Neural cell (in vitro differentiated cells): ENCODE data around the gene BLNK. TPM values are rescaled to one million over a fixed set of nuclear protein-coding genes. Genes with fewer than 3 reads are reported as not detected.

ENCODE experiments used
- H2AFZ ChIP-seq: fragments of 200-600, 300-800 bp; sonication (generic), shearing (Covaris generic); 2 replicates; pipeline ENCODE4 v1.6.0; 2014; ENCODE audit warnings: low read depth, mild to moderate bottlenecking, antibody characterized with exemption, low read length, moderate library complexity
- H3F3A ChIP-seq: fragments of 200-600 bp; shearing (Covaris generic); 2 replicates; pipeline ENCODE4 v1.6.1; 2016; ENCODE audit warnings: mild to moderate bottlenecking, moderate library complexity, mixed read lengths, antibody characterized with exemption, low read length; ENCODE audit not compliant: insufficient read depth, poor library complexity, severe bottlenecking
- H3K27ac ChIP-seq: fragments of 200-600, 300-800 bp; sonication (generic), shearing (Covaris generic); 2 replicates; pipeline ENCODE4 v1.5.1; 2014; ENCODE audit warnings: mild to moderate bottlenecking, low read length, moderate library complexity
- H3K27me3 ChIP-seq: fragments of 300-800, 200-600 bp; sonication (generic), shearing (Covaris generic); 2 replicates; pipeline ENCODE4 v1.6.0; 2014; ENCODE audit warnings: mild to moderate bottlenecking, low read depth, low read length, moderate library complexity; ENCODE audit not compliant: insufficient read depth
- H3K36me3 ChIP-seq: fragments of 300-800, 200-600 bp; sonication (generic), shearing (Covaris generic); 2 replicates; pipeline ENCODE4 v1.5.1; 2014; ENCODE audit warnings: mild to moderate bottlenecking, antibody characterized with exemption, low read length, moderate library complexity; ENCODE audit not compliant: insufficient read depth
- H3K4me2 ChIP-seq: fragments of 300-800, 200-600 bp; sonication (generic), shearing (Covaris generic); 2 replicates; pipeline ENCODE4 v1.6.0; 2014; ENCODE audit warnings: mild to moderate bottlenecking, low read length
- H3K4me3 ChIP-seq: fragments of 300-800, 200-600 bp; sonication (generic), shearing (Covaris generic); 2 replicates; pipeline ENCODE4 v1.5.1; 2014; ENCODE audit warnings: mild to moderate bottlenecking, low read length, moderate library complexity
- H3K79me2 ChIP-seq: fragments of 200-600 bp; shearing (Covaris generic); replicated peaks from 2 replicates; pipeline ENCODE4 v1.6.0; 2014; ENCODE audit warnings: mild to moderate bottlenecking, low read length, moderate library complexity; ENCODE audit not compliant: insufficient read depth
- H3K9ac ChIP-seq: fragments of 300-800, 200-600 bp; sonication (generic), shearing (Covaris generic); 2 replicates; pipeline ENCODE4 v1.6.1; 2016; ENCODE audit warnings: mild to moderate bottlenecking, low read length, mixed read lengths
- H3K9me2 ChIP-seq: fragments of 200-600 bp; shearing (Covaris generic); 2 replicates; pipeline ENCODE4 v1.6.1; 2016; ENCODE audit warnings: mild to moderate bottlenecking, low read length, mixed read lengths; ENCODE audit not compliant: insufficient read depth
- H3K9me3 ChIP-seq: fragments of 200-600, 300-800 bp; sonication (generic), shearing (Covaris generic); 2 replicates; pipeline ENCODE4 v1.6.1; 2016; ENCODE audit warnings: mild to moderate bottlenecking, mixed run types, low read length, moderate library complexity, mixed read lengths
- H4K20me1 ChIP-seq: fragments of 200-600 bp; shearing (Covaris generic); 2 replicates; pipeline ENCODE4 v1.6.1; 2016; ENCODE audit warnings: mild to moderate bottlenecking, mixed run types; ENCODE audit not compliant: insufficient read depth
- EP300 ChIP-seq: fragments of 450-650 bp; conservative IDR thresholded peaks from 2 replicates; pipeline ENCODE4 v1.6.1; 2014; ENCODE audit warnings: antibody characterized with exemption, mild to moderate bottlenecking, moderate library complexity; ENCODE audit not compliant: poor library complexity, severe bottlenecking
- EZH2 ChIP-seq: fragments of 200-600, 300-800 bp; shearing (Covaris generic), sonication (generic); IDR thresholded peaks from 2 replicates; pipeline ENCODE4 v1.6.1; 2014; ENCODE audit warnings: antibody characterized with exemption, low read length, borderline replicate concordance, mild to moderate bottlenecking; ENCODE audit not compliant: insufficient read depth, poor library complexity, severe bottlenecking
- MXI1 ChIP-seq: fragments of 450-650 bp; conservative IDR thresholded peaks from 2 replicates; pipeline ENCODE4 v1.6.1; 2014; ENCODE audit warnings: antibody characterized with exemption, mild to moderate bottlenecking; ENCODE audit not compliant: poor library complexity, severe bottlenecking
- POLR2AphosphoS5 ChIP-seq: IDR thresholded peaks from 2 replicates; pipeline ENCODE4 v1.6.1; 2012
- RAD21 ChIP-seq: fragments of 450-650 bp; conservative IDR thresholded peaks from 2 replicates; pipeline ENCODE4 v1.6.1; 2014; ENCODE audit warnings: antibody characterized with exemption, mild to moderate bottlenecking, moderate library complexity
- SMC3 ChIP-seq: fragments of 450-650 bp; conservative IDR thresholded peaks from 2 replicates; pipeline ENCODE4 v1.6.1; 2014; ENCODE audit warnings: antibody characterized with exemption, mild to moderate bottlenecking, moderate library complexity; ENCODE audit not compliant: poor library complexity
- TAF1 ChIP-seq: IDR thresholded peaks from 2 replicates; pipeline ENCODE4 v1.6.1; 2012; ENCODE audit warnings: low read depth
- polyA plus RNA-seq: library from polyadenylated mRNA; depleted of rRNA; stranded (reverse); fragments of >200 nt; gene quantifications from 2 replicates; pipeline ENCODE4 v1.2.3, GENCODE V29; 2014
- TF ChIP-seq, protein P1 (sequence below): IDR thresholded peaks from 2 replicates; pipeline ENCODE4 v1.6.1; 2012; ENCODE audit warnings: borderline replicate concordance

BLNK gene
- polyA plus RNA-seq, 1 donor from 2014 or later: not detected

- no peak overlapping the region for H2AFZ ChIP-seq
- TF ChIP-seq TAF1 (no peak), EZH2 (no peak)
Measured at GRCh38 chr10:96228408-96228994, 42.9 kb downstream of the BLNK start.

GRCh38 chr10:96227206-96227605, 44.2 kb downstream of the BLNK start:
- H3F3A ChIP-seq: no peaks in the 10 kb centered on the region
- no peaks in the 10 kb centered on the region for H3K79me2 ChIP-seq
- TF ChIP-seq MXI1: no peak
- TF ChIP-seq, protein P1, sequence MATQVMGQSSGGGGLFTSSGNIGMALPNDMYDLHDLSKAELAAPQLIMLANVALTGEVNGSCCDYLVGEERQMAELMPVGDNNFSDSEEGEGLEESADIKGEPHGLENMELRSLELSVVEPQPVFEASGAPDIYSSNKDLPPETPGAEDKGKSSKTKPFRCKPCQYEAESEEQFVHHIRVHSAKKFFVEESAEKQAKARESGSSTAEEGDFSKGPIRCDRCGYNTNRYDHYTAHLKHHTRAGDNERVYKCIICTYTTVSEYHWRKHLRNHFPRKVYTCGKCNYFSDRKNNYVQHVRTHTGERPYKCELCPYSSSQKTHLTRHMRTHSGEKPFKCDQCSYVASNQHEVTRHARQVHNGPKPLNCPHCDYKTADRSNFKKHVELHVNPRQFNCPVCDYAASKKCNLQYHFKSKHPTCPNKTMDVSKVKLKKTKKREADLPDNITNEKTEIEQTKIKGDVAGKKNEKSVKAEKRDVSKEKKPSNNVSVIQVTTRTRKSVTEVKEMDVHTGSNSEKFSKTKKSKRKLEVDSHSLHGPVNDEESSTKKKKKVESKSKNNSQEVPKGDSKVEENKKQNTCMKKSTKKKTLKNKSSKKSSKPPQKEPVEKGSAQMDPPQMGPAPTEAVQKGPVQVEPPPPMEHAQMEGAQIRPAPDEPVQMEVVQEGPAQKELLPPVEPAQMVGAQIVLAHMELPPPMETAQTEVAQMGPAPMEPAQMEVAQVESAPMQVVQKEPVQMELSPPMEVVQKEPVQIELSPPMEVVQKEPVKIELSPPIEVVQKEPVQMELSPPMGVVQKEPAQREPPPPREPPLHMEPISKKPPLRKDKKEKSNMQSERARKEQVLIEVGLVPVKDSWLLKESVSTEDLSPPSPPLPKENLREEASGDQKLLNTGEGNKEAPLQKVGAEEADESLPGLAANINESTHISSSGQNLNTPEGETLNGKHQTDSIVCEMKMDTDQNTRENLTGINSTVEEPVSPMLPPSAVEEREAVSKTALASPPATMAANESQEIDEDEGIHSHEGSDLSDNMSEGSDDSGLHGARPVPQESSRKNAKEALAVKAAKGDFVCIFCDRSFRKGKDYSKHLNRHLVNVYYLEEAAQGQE: no peak
- no peak for TF ChIP-seq POLR2AphosphoS5
- no peak for TF ChIP-seq EZH2
- TF ChIP-seq RAD21: no peak
- H4K20me1 ChIP-seq: no peaks in the 10 kb centered on the region
- no peak overlapping the region for H3K4me3 ChIP-seq
- no peak overlapping the region for H2AFZ ChIP-seq
- no peaks in the 10 kb centered on the region for H3K9me3 ChIP-seq
- H3K27ac ChIP-seq: no peak overlapping the region
- H3K9me2 ChIP-seq: no peaks in the 10 kb centered on the region
- H3K36me3 ChIP-seq: no peaks in the 10 kb centered on the region
- H3K27me3 ChIP-seq: no peaks in the 10 kb centered on the region
- H3K9ac ChIP-seq: no peak overlapping the region
- no peak overlapping the region for H3K4me2 ChIP-seq

More at GRCh38 chr10:96228408-96228994, 42.9 kb downstream of the BLNK start:
- Histone ChIP-seq H3K4me2 (no peak overlapping the region), H3K79me2 (no peaks in the 10 kb centered on the region), H3K27me3 (no peaks in the 10 kb centered on the region), H3K9me2 (no peaks in the 10 kb centered on the region), H3F3A (no peaks in the 10 kb centered on the region), H3K27ac (no peak overlapping the region), H3K9ac (no peak overlapping the region), H3K9me3 (no peaks in the 10 kb centered on the region), H3K4me3 (no peak overlapping the region), H4K20me1 (no peaks in the 10 kb centered on the region), H3K36me3 (no peaks in the 10 kb centered on the region)

GRCh38 chr10:96225119-96225518, 46.2 kb downstream of the BLNK start:
- Histone ChIP-seq H3K9me2 (no peaks in the 10 kb centered on the region), H3K9ac (no peak overlapping the region), H3F3A (no peaks in the 10 kb centered on the region), H3K27me3 (no peaks in the 10 kb centered on the region), H4K20me1 (no peaks in the 10 kb centered on the region), H3K27ac (no peak overlapping the region), H2AFZ (no peak overlapping the region), H3K4me3 (no peak overlapping the region), H3K9me3 (no peaks in the 10 kb centered on the region), H3K79me2 (no peaks in the 10 kb centered on the region), H3K4me2 (no peak overlapping the region), H3K36me3 (no peaks in the 10 kb centered on the region)
- TF ChIP-seq RAD21: no peak
- TF ChIP-seq MXI1: no peak
- TF ChIP-seq TAF1: no peak
- TF ChIP-seq, protein P1: no peak
- TF ChIP-seq EP300: no peak
- no peak for TF ChIP-seq SMC3
- TF ChIP-seq POLR2AphosphoS5: no peak
